Panc1 (cell line): Measurements from ENCODE around the gene WDFY1. TPM values are rescaled to one million over a fixed set of nuclear protein-coding genes. Genes with fewer than 3 reads are reported as not detected.

Experiments
- ATAC-seq: fragments of 200-7000 bp; cut with Tn5 transposase; 2 replicates; pipeline ENCODE4 v1.9.1; 2020; ENCODE audit warnings: mild to moderate bottlenecking, moderate library complexity
- BruUV-seq: library from RNA; stranded (reverse); fragments of 400-500 nt; replicated peaks from 2 replicates; lab custom pipeline; 2021; lab: Mats Ljungman, UMichigan
- CTCF ChIA-PET: fragments of 300-600 bp; sonication (Branson Sonifier 250); formaldehyde crosslinking; loops from one replicate; lab custom pipeline; 2022; ENCODE audit warnings: antibody characterized with exemption; lab: Charles Lee
- POLR2A ChIA-PET: fragments of 300-600 bp; sonication (Branson Sonifier 250); formaldehyde crosslinking; loops from one replicate; lab custom pipeline; 2022; ENCODE audit warnings: antibody characterized with exemption; lab: Charles Lee
- DNase-seq: peaks from one replicate; pipeline ENCODE4 v3.0.0-alpha.2; 2010; ENCODE audit warnings: low read depth, low spot score
- H3K27ac ChIP-seq: 2 replicates; pipeline ENCODE4 v1.5.1; 2011; ENCODE audit warnings: mild to moderate bottlenecking, low read length, inconsistent platforms
- H3K27me3 ChIP-seq: fragments of 200-500 bp; sonication (Bioruptor generic); 2 replicates; pipeline ENCODE4 v1.6.0; 2014; ENCODE audit warnings: low read length, inconsistent platforms; ENCODE audit not compliant: control insufficient read depth, insufficient read depth
- H3K36me3 ChIP-seq: fragments of 200-500 bp; sonication (Bioruptor generic); 2 replicates; pipeline ENCODE4 v1.5.1; 2014; ENCODE audit warnings: inconsistent platforms, mild to moderate bottlenecking, low read length, moderate library complexity; ENCODE audit not compliant: control insufficient read depth, insufficient read depth
- H3K4me1 ChIP-seq: 2 replicates; pipeline ENCODE4 v1.5.1; 2011; ENCODE audit warnings: inconsistent platforms, mild to moderate bottlenecking, low read length, moderate library complexity; ENCODE audit not compliant: control insufficient read depth, insufficient read depth
- H3K4me3 ChIP-seq, 2 experiments: 2 replicates each; pipeline ENCODE4 v1.5.1; 2011 to 2012; ENCODE audit warnings: low read depth in 2 of 2, low read length in 2 of 2, mild to moderate bottlenecking in 2 of 2, inconsistent platforms in 1 of 2, moderate library complexity in 1 of 2
- H3K9me3 ChIP-seq: fragments of 200-500 bp; sonication (Bioruptor generic); 2 replicates; pipeline ENCODE4 v1.5.1; 2014; ENCODE audit warnings: low read depth, mild to moderate bottlenecking, inconsistent platforms, low read length, moderate library complexity; ENCODE audit not compliant: control insufficient read depth, insufficient read depth
- POLR2AphosphoS5 ChIP-seq: IDR thresholded peaks from 2 replicates; pipeline ENCODE4 v1.6.1; 2012; ENCODE audit warnings: mild to moderate bottlenecking, low read depth, low read length, moderate library complexity
- REST ChIP-seq, 2 experiments: IDR thresholded peaks; 2 replicates each; pipeline ENCODE4 v1.6.1; 2011 to 2012; ENCODE audit warnings: low read depth in 2 of 2, control low read depth in 1 of 2, low read length in 1 of 2, mild to moderate bottlenecking in 1 of 2, moderate library complexity in 1 of 2; ENCODE audit not compliant: insufficient read depth in 1 of 2
- SIN3A ChIP-seq: IDR thresholded peaks from 2 replicates; pipeline ENCODE4 v1.6.1; 2012; ENCODE audit warnings: low read depth, mild to moderate bottlenecking, low read length, moderate library complexity, borderline replicate concordance; ENCODE audit not compliant: insufficient read depth
- TCF7L2 ChIP-seq: IDR thresholded peaks from 2 replicates; pipeline ENCODE4 v1.6.1; 2011; ENCODE audit warnings: mild to moderate bottlenecking, low read depth, low read length, inconsistent platforms
- in situ Hi-C: cut with HindIII; loops from 2 replicates; pipeline ENCODE4 v1.10.0; 2016; ENCODE audit warnings: low sequenced_read_pairs, low pct_unique_long_range_greater_than_20kb
- intact Hi-C: fragments of 100-400 bp; cut with micrococcal nuclease; formaldehyde crosslinking; loops from one replicate; pipeline ENCODE4 v1.10.0; 2022; ENCODE audit not compliant: unreplicated experiment
- total RNA-seq: library from RNA; stranded (reverse); gene quantifications from one replicate; pipeline ENCODE4 v1.2.1, GENCODE V29; 2021; ENCODE audit not compliant: unreplicated experiment
- TF ChIP-seq, protein P1 (sequence below): fragments of 450-650 bp; IDR thresholded peaks from 2 replicates; pipeline ENCODE4 v1.5.1; 2017; ENCODE audit warnings: mild to moderate bottlenecking

The WDFY1 gene
- total RNA-seq, 1 experiment from 2014 or later, result 48.5 TPM

GRCh38 chr2:223925106-223925505 is 20.0 kb downstream of the WDFY1 start:
- Histone ChIP-seq H3K4me3 (no peak overlapping the region), H3K27ac (no peak overlapping the region), H3K9me3 (peaks cover 5% of the 10 kb centered on the region; the same call in 1 of the 2 replicates), H3K36me3 (no peaks in the 10 kb centered on the region), H3K4me1 (no peaks in the 10 kb centered on the region), H3K27me3 (no peaks in the 10 kb centered on the region)
- ChIA-PET CTCF (no interaction called here), POLR2A (interaction anchor here (0.7 kb wide), 1 partner anchor 9 kb away, joined by 6 read pairs; no protein-coding TSS in a partner anchor)
- in situ Hi-C loops (no loop called here), intact Hi-C loops (no loop called here)
- ATAC-seq, result no peak
- TF ChIP-seq, protein P1, sequence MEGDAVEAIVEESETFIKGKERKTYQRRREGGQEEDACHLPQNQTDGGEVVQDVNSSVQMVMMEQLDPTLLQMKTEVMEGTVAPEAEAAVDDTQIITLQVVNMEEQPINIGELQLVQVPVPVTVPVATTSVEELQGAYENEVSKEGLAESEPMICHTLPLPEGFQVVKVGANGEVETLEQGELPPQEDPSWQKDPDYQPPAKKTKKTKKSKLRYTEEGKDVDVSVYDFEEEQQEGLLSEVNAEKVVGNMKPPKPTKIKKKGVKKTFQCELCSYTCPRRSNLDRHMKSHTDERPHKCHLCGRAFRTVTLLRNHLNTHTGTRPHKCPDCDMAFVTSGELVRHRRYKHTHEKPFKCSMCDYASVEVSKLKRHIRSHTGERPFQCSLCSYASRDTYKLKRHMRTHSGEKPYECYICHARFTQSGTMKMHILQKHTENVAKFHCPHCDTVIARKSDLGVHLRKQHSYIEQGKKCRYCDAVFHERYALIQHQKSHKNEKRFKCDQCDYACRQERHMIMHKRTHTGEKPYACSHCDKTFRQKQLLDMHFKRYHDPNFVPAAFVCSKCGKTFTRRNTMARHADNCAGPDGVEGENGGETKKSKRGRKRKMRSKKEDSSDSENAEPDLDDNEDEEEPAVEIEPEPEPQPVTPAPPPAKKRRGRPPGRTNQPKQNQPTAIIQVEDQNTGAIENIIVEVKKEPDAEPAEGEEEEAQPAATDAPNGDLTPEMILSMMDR, result no peak
- TF ChIP-seq POLR2AphosphoS5 (no peak), REST (IDR thresholded peaks at IDR 0.05; ENCODE audit: insufficient read depth in 1 of 2, low read depth in 2 of 2, low read length in 1 of 2) (no peak), TCF7L2 (no peak), SIN3A (no peak)
- BruUV-seq, result no TSS peak
- DNase-seq, result no peak

- H3K36me3 ChIP-seq, result no peaks in the 10 kb centered on the region
- intact Hi-C loops, result no loop called here
- H3K9me3 ChIP-seq, result peaks cover 5% of the 10 kb centered on the region; the same call in 1 of the 2 replicates
- ChIA-PET POLR2A (no interaction called here), CTCF (no interaction called here)
- DNase-seq, result no peak
- H3K27me3 ChIP-seq, result no peaks in the 10 kb centered on the region
- TF ChIP-seq REST (IDR thresholded peaks at IDR 0.05; ENCODE audit: insufficient read depth in 1 of 2, low read depth in 2 of 2, low read length in 1 of 2) (no peak), TCF7L2 (no peak), POLR2AphosphoS5 (no peak), SIN3A (no peak)
- TF ChIP-seq, protein P1, result no peak
- no peaks in the 10 kb centered on the region for H3K4me1 ChIP-seq
- no peak overlapping the region for H3K4me3 ChIP-seq
- no peak overlapping the region for H3K27ac ChIP-seq
- no peak for ATAC-seq
- in situ Hi-C loops, result no loop called here
- no TSS peak for BruUV-seq
Observed at GRCh38 chr2:223923976-223924375, 21.2 kb downstream of the WDFY1 start.
